Left lung (tissue), 10 donors: Measurements from ENCODE around the gene NENF. TPM values are rescaled to one million over a fixed set of nuclear protein-coding genes. Genes with fewer than 3 reads are reported as not detected.
A peak's percentile ranks its signal among the peaks of the same experiment; 100 is the strongest.

Source experiments
- ATAC-seq: fragments of 200-7000 bp; cut with Tn5 transposase; one replicate; pipeline ENCODE4 v1.9.1; 2020; ENCODE audit warnings: moderate library complexity
- DNase-seq, 4 donors: peaks; one replicate each; pipeline ENCODE4 v3.0.0-alpha.2; 2013 to 2020
- H3K27ac ChIP-seq, 2 donors: fragments of 200-600 bp; sonication (generic) in 1 of 2; one replicate each; pipeline versions ENCODE4 v1.5.0 to v1.8.0; 2020 to 2021
- H3K27me3 ChIP-seq, 2 donors: fragments of 200-600 bp; sonication (generic) in 1 of 2; one replicate each; pipeline versions ENCODE4 v1.5.0 to v1.8.0; 2020 to 2021
- H3K36me3 ChIP-seq, 2 donors: fragments of 200-600 bp; sonication (generic) in 1 of 2; one replicate each; pipeline versions ENCODE4 v1.5.0 to v1.8.0; 2020 to 2021
- H3K4me1 ChIP-seq, 2 donors: fragments of 200-600 bp; one replicate each; pipeline ENCODE4 v1.8.0; 2021
- H3K4me3 ChIP-seq, 2 donors: fragments of 200-600 bp; sonication (generic) in 1 of 2; one replicate each; pipeline versions ENCODE4 v1.5.0 to v1.8.0; 2020 to 2021; ENCODE audit warnings: mild to moderate bottlenecking in 1 of 2
- H3K9me3 ChIP-seq, 2 donors: fragments of 200-600 bp; sonication (generic) in 1 of 2; one replicate each; pipeline versions ENCODE4 v1.5.0 to v1.8.0; 2020 to 2021
- intact Hi-C, 2 donors: fragments of 100-400 bp; cut with DNase I; formaldehyde crosslinking; loops; one replicate each; pipeline versions ENCODE4 v1.11.2 to v1.14.2; 2022
- polyA plus RNA-seq, 6 donors: library from polyadenylated mRNA; unstranded; fragments of 120-200 nt; gene quantifications; one replicate each; pipeline ENCODE4 v1.2.1, GENCODE V29; 2013; ENCODE audit not compliant: insufficient read length in 6 of 6
- total RNA-seq, 2 donors: library from RNA; stranded (reverse); fragmentation: NEBNext Ultra II Directional; extraction: Animal tissue kit (Norgen Biotek cat#: 25700); gene quantifications; one replicate each; pipeline ENCODE4 v1.2.1, GENCODE V29; 2021
- TF ChIP-seq, protein P1 (sequence below), 2 donors: fragments of 200-600 bp; sonication (generic) in 1 of 2; IDR thresholded peaks; one replicate each; pipeline versions ENCODE4 v1.5.0 to v1.8.0; 2021; ENCODE audit warnings: antibody characterized with exemption in 2 of 2
- donor health status: DM: no; HTN: yes; CAD: no.
- donor health status: DM: no; HTN: no; CAD: no.

The NENF gene
- total and polyA plus RNA-seq, 8 donors: 43.2 to 54.4 (median 48.1) TPM

GRCh38 chr1:212488436-212489283, 55.9 kb downstream of the NENF start:
- Histone ChIP-seq H3K9me3 (no peaks in the 10 kb centered on the region), H3K36me3 (no peaks in the 10 kb centered on the region), H3K4me1 (peaks cover 5 to 24% of the 10 kb centered on the region in 2 donors), H3K4me3 (no peak overlapping the region), H3K27ac (peak overlapping the region; percentile 42 to 61), H3K27me3 (no peaks in the 10 kb centered on the region)
- intact Hi-C loops: no loop called here
- DNase-seq (peak in 3 of 4 donors; percentile 39 to 78 (median 70)), ATAC-seq (peak; percentile 60)
- TF ChIP-seq, protein P1, sequence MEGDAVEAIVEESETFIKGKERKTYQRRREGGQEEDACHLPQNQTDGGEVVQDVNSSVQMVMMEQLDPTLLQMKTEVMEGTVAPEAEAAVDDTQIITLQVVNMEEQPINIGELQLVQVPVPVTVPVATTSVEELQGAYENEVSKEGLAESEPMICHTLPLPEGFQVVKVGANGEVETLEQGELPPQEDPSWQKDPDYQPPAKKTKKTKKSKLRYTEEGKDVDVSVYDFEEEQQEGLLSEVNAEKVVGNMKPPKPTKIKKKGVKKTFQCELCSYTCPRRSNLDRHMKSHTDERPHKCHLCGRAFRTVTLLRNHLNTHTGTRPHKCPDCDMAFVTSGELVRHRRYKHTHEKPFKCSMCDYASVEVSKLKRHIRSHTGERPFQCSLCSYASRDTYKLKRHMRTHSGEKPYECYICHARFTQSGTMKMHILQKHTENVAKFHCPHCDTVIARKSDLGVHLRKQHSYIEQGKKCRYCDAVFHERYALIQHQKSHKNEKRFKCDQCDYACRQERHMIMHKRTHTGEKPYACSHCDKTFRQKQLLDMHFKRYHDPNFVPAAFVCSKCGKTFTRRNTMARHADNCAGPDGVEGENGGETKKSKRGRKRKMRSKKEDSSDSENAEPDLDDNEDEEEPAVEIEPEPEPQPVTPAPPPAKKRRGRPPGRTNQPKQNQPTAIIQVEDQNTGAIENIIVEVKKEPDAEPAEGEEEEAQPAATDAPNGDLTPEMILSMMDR (IDR thresholded peaks at IDR 0.05): no peak

DNA sequence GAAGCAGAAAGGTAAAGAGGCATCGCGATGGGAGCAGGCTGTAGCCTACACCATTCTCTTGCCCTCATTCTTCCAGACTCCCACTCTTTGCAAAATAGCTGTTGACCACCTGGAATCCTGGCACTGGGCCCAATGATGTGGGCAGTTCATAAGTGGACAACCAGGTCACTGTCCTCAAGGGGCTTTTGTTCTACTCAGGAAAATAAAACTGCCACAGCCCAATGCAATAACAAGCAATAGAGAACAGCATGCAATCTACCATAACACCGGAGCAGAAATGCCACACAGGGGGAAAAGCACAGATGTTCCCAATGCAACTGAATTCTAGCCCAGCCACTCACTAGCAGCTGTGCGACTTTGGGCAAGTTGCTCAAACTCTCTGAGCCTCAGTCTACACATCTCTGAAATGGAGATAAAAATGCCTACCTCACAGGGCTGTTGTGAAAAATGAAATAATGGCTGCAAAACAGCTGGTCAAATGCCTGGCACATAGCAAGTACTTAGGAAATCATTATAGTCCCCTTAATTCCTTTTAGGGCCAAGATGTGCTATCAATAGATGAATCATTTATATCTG, 56.7 kb downstream of the NENF start:
- Histone ChIP-seq H3K4me3 (no peak overlapping the region), H3K36me3 (no peaks in the 10 kb centered on the region), H3K9me3 (no peaks in the 10 kb centered on the region), H3K4me1 (peaks cover 5 to 24% of the 10 kb centered on the region in 2 donors), H3K27ac (peak overlapping the region in 1 of 2 donors; percentile 42), H3K27me3 (no peaks in the 10 kb centered on the region)
- intact Hi-C loops: no loop called here
- TF ChIP-seq, protein P1 (IDR thresholded peaks at IDR 0.05): no peak
- DNase-seq (no peak), ATAC-seq (no peak)

- DNase-seq (no peak), ATAC-seq (no peak)
- TF ChIP-seq, protein P1 (IDR thresholded peaks at IDR 0.05): no peak
- intact Hi-C loops: no loop called here
- H3K27ac ChIP-seq: no peak overlapping the region
- H3K4me1 ChIP-seq: peaks cover 5 to 24% of the 10 kb centered on the region in 2 donors
- no peaks in the 10 kb centered on the region for H3K9me3 ChIP-seq
- no peaks in the 10 kb centered on the region for H3K36me3 ChIP-seq
- H3K27me3 ChIP-seq: no peaks in the 10 kb centered on the region
- no peak overlapping the region for H3K4me3 ChIP-seq
These were observed 57.6 kb downstream of the NENF start for GRCh38 chr1:212490276-212490675.

- ATAC-seq (peak; percentile 19), DNase-seq (no peak)
- intact Hi-C loops: no loop called here
- Histone ChIP-seq H3K9me3 (no peaks in the 10 kb centered on the region), H3K27ac (no peak overlapping the region), H3K36me3 (no peaks in the 10 kb centered on the region), H3K4me1 (peaks cover 5 to 24% of the 10 kb centered on the region in 2 donors), H3K4me3 (no peak overlapping the region), H3K27me3 (no peaks in the 10 kb centered on the region)
- TF ChIP-seq, protein P1 (IDR thresholded peaks at IDR 0.05): no peak
These were observed 58.7 kb downstream of the NENF start for GRCh38 chr1:212491454-212491853.

Other genes starting within 250 kb of the NENF start
- gene PPP2R5A, start 147.5 kb upstream of the NENF start, total RNA-seq: 10 to 100 TPM; 61.1 to 71.9 TPM
- gene PPP2R5A, start 147.5 kb upstream of the NENF start, polyA plus RNA-seq: 100 to 1,000 TPM in 5 of 6 donors, 10 to 100 TPM in 1; 93.1 to 127 (median 116) TPM
- 10 to 100 TPM in 1 of 2 donors, 1 to 10 TPM in 1; 7.2 to 11.6 TPM for gene PACC1, start 18.0 kb upstream of the NENF start, total RNA-seq
- 1 to 10 TPM; 7.2 to 9.5 (median 7.6) TPM for gene PACC1, start 18.0 kb upstream of the NENF start, polyA plus RNA-seq
- 10 to 100 TPM; 14.0 to 57.7 TPM for gene ATF3, start 175.8 kb downstream of the NENF start, total RNA-seq
- gene ATF3, start 175.8 kb downstream of the NENF start, polyA plus RNA-seq: 10 to 100 TPM in 5 of 6 donors, 1 to 10 TPM in 1; 5.6 to 81.8 (median 25.1) TPM